ENCODE results near the gene CASQ1.
A peak's percentile ranks its signal among the peaks of the same experiment; 100 is the strongest.

Gene CASQ1

GRCh38 chr1:160206421-160207117 is 16.2 kb downstream of the CASQ1 start:
- no peak for DNase-seq

- DNase-seq: no peak
These were observed 16.8 kb downstream of the CASQ1 start for GRCh38 chr1:160207118-160207650.

- DNase-seq: no peak
These were observed 17.6 kb downstream of the CASQ1 start for GRCh38 chr1:160207771-160208556.

- DNase-seq: no peak
These were observed 18.4 kb downstream of the CASQ1 start for GRCh38 chr1:160208557-160209320.

GRCh38 chr1:160209321-160210046 is 19.1 kb downstream of the CASQ1 start:
- no peak for DNase-seq

- no peak for DNase-seq
These were observed 20.2 kb downstream of the CASQ1 start for GRCh38 chr1:160210561-160210960.

GRCh38 chr1:160211046-160211790 is 20.8 kb downstream of the CASQ1 start:
- DNase-seq: no peak

- DNase-seq: no peak
These were observed 24.2 kb downstream of the CASQ1 start for GRCh38 chr1:160214481-160215140.

- no peak for DNase-seq
These were observed 25.9 kb downstream of the CASQ1 start for GRCh38 chr1:160216301-160216700.

GRCh38 chr1:160217481-160218051 is 27.2 kb downstream of the CASQ1 start:
- DNase-seq: no peak

- DNase-seq: peak; percentile 14
These were observed 28.9 kb downstream of the CASQ1 start for GRCh38 chr1:160219062-160219929.

GRCh38 chr1:160220301-160220700 is 29.9 kb downstream of the CASQ1 start:
- no peak for DNase-seq

- no peak for DNase-seq
These were observed 30.7 kb downstream of the CASQ1 start for GRCh38 chr1:160221089-160221488.

GRCh38 chr1:160222546-160222945 is 32.2 kb downstream of the CASQ1 start:
- DNase-seq: no peak

- no peak for DNase-seq
These were observed 34.2 kb downstream of the CASQ1 start for GRCh38 chr1:160224606-160225005.

- no peak for DNase-seq
These were observed 35.0 kb downstream of the CASQ1 start for GRCh38 chr1:160225345-160225744.

- no peak for DNase-seq
These were observed 36.2 kb downstream of the CASQ1 start for GRCh38 chr1:160226623-160227022.

GRCh38 chr1:160227034-160227433 is 36.7 kb downstream of the CASQ1 start:
- DNase-seq: no peak

GRCh38 chr1:160227561-160227960 is 37.2 kb downstream of the CASQ1 start:
- DNase-seq: no peak

GRCh38 chr1:160228431-160228830 is 38.1 kb downstream of the CASQ1 start:
- DNase-seq: no peak
